ENCODE data around the gene SEC61A2. TPM values are rescaled to one million over a fixed set of nuclear protein-coding genes. Genes with fewer than 3 reads are reported as not detected.
"Not testable (repeated sequence)": the region's sequence is repeated elsewhere in the genome, so short reads cannot be mapped to it uniquely, and the experiment has no call there.

SEC61A2 gene
- total and polyA plus RNA-seq, 8 donors: 0.58 to 17.4 (median 6.8) TPM

GRCh38 chr10:12164085-12164484 is 34.6 kb downstream of the SEC61A2 start:
- H3K4me3 ChIP-seq: no peak overlapping the region
- H3K27ac ChIP-seq: no peak overlapping the region
- no peaks in the 10 kb centered on the region for H3K4me1 ChIP-seq
- 90 to 93% (median 91%) methylated on average over 11 to 12 of the region's 12 CpGs for WGBS, 5 donors
- H3K9me3 ChIP-seq: no peaks in the 10 kb centered on the region
- H3K27me3 ChIP-seq: no peaks in the 10 kb centered on the region
- no peak for TF ChIP-seq EP300 (IDR thresholded peaks at IDR 0.05)
- intact Hi-C loops (cut with DNase I; ENCODE audit: low total_unique reads): no loop called here
- DNase-seq: no peak
- H3K36me3 ChIP-seq: peaks cover 24 to 100% (median 98%) of the 10 kb centered on the region in 4 donors

DNA sequence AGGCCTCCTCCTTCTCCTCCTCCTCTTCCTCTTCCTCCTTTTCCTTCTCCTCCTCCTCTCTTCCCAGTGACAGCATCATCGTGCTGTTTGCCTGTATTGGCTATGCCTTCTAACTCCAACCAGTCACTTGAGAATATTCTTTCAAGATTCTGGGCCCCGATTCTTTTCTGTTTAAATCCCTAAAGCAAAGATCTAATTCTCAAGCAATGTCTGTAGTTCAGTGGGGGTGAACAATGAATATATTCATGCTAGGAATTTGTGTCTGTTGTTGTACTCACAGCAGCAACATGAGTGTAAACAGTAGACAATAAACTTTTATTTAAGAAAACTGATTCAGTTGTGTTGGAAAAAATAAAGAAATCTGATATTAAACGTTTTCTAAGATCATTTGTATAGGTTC is 35.6 kb downstream of the SEC61A2 start:
- Histone ChIP-seq H3K4me3 (no peak overlapping the region), H3K9me3 (no peaks in the 10 kb centered on the region), H3K27ac (no peak overlapping the region), H3K36me3 (peaks cover 26 to 100% (median 98%) of the 10 kb centered on the region in 4 donors), H3K27me3 (no peaks in the 10 kb centered on the region), H3K4me1 (no peaks in the 10 kb centered on the region)
- intact Hi-C loops (cut with DNase I; ENCODE audit: low total_unique reads): no loop called here
- TF ChIP-seq, protein P1, sequence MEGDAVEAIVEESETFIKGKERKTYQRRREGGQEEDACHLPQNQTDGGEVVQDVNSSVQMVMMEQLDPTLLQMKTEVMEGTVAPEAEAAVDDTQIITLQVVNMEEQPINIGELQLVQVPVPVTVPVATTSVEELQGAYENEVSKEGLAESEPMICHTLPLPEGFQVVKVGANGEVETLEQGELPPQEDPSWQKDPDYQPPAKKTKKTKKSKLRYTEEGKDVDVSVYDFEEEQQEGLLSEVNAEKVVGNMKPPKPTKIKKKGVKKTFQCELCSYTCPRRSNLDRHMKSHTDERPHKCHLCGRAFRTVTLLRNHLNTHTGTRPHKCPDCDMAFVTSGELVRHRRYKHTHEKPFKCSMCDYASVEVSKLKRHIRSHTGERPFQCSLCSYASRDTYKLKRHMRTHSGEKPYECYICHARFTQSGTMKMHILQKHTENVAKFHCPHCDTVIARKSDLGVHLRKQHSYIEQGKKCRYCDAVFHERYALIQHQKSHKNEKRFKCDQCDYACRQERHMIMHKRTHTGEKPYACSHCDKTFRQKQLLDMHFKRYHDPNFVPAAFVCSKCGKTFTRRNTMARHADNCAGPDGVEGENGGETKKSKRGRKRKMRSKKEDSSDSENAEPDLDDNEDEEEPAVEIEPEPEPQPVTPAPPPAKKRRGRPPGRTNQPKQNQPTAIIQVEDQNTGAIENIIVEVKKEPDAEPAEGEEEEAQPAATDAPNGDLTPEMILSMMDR (IDR thresholded peaks at IDR 0.05): no peak
- TF ChIP-seq EP300 (IDR thresholded peaks at IDR 0.05) (no peak), POLR2AphosphoS5 (IDR thresholded peaks at IDR 0.05) (no peak), POLR2A (IDR thresholded peaks at IDR 0.05) (no peak)
- WGBS, 5 donors: 74 to 84% (median 82%) methylated on average over 3 of the region's 3 CpGs
- no peak for DNase-seq

DNA sequence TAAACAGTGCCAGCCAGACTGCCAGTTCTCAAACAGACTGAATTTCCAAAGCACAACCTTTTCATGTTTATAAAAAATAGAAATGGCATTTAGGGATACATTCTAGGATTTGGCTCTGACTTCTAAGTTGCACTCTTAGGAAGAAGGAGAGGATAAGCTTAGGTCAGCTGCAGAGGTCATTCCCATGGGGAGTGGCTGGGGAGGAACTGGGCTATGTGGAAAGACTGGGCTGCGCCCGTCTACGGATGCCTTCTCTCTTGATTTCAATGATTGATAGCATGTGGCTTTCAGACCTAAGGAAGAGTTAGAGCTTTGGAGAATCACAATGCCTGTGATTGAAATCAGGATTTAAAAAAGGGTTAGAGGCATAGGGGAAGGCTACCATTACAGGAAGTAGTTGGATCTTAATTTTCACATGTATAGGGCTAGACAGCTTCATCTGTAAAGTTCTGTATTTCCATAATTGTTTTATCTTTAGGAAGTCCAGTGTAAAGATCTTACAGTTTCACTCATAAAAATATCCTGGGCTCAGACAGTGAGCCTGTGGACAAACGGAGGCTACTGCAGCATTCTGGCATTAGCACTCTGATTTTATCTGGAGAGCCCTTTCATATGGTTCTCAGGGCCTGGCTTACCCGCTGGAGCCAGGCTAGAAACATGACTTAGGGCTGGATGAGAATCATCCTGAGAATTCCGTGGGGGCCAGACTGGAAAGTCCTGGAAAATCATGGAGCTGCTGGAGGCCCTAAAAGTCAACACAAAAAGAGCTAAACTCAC is 36.7 kb downstream of the SEC61A2 start:
- 77 to 92% (median 89%) methylated on average over 6 of the region's 6 CpGs for WGBS, 5 donors
- intact Hi-C loops (cut with DNase I; ENCODE audit: low total_unique reads): no loop called here

DNA sequence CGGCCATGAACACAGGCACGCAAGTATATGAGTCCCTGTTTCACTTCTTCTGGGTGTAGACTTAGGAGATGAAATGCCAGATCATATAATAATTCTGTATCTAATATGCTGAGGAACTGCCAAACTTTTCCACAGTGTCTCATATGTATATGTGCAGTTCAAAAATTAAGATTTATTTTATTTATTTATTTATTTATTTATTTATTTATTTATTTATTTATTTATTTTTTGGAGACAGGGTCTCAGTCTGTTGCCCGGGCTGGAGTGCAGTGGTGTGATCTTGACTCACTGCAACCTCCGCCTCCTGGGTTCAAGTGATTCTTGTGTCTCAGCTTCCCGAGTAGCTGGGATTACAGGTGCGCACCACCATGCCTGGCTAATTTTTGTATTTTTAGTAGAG is 42.0 kb downstream of the SEC61A2 start:
- intact Hi-C loops (cut with DNase I; ENCODE audit: low total_unique reads); H3K4me3 ChIP-seq; H3K27ac ChIP-seq; H3K9me3 ChIP-seq; DNase-seq; H3K4me1 ChIP-seq; H3K27me3 ChIP-seq: not testable (repeated sequence)
- H3K36me3 ChIP-seq: peaks cover 47 to 100% (median 100%) of the 10 kb centered on the region in 4 donors
- WGBS, 5 donors: 88 to 97% (median 90%) methylated on average over 6 of the region's 6 CpGs

More for the DNA sequence above, 36.7 kb downstream of the SEC61A2 start:
- no peak for DNase-seq
- no peak for TF ChIP-seq EP300 (IDR thresholded peaks at IDR 0.05)
- TF ChIP-seq, protein P1 (IDR thresholded peaks at IDR 0.05): no peak
- TF ChIP-seq POLR2AphosphoS5 (IDR thresholded peaks at IDR 0.05): no peak
- TF ChIP-seq POLR2A (IDR thresholded peaks at IDR 0.05): no peak
- Histone ChIP-seq H3K9me3 (no peaks in the 10 kb centered on the region), H3K36me3 (peaks cover 28 to 100% (median 100%) of the 10 kb centered on the region in 4 donors), H3K27me3 (no peaks in the 10 kb centered on the region), H3K27ac (no peak overlapping the region), H3K4me3 (no peak overlapping the region), H3K4me1 (no peaks in the 10 kb centered on the region)

- TF ChIP-seq EP300 (IDR thresholded peaks at IDR 0.05) (no peak), POLR2AphosphoS5 (IDR thresholded peaks at IDR 0.05) (no peak), POLR2A (IDR thresholded peaks at IDR 0.05) (no peak)
- TF ChIP-seq, protein P1 (IDR thresholded peaks at IDR 0.05): no peak
- H3K27me3 ChIP-seq: no peaks in the 10 kb centered on the region
- H3K27ac ChIP-seq: no peak overlapping the region
- intact Hi-C loops (cut with DNase I; ENCODE audit: low total_unique reads): no loop called here
- no peaks in the 10 kb centered on the region for H3K9me3 ChIP-seq
- peaks cover 28 to 100% (median 98%) of the 10 kb centered on the region in 4 donors for H3K36me3 ChIP-seq
- H3K4me1 ChIP-seq: no peaks in the 10 kb centered on the region
- WGBS, 5 donors: 83 to 94% (median 92%) methylated on average over 9 of the region's 9 CpGs
- H3K4me3 ChIP-seq: no peak overlapping the region
- no peak for DNase-seq
These were observed 48.2 kb downstream of the SEC61A2 start for GRCh38 chr10:12177642-12178041.
